Occipital lobe (tissue), 2 donors: ENCODE results near the gene EPG5. TPM values are rescaled to one million over a fixed set of nuclear protein-coding genes. Genes with fewer than 3 reads are reported as not detected.
A peak's percentile ranks its signal among the peaks of the same experiment; 100 is the strongest.
"Not testable (repeated sequence)": the region's sequence is repeated elsewhere in the genome, so short reads cannot be mapped to it uniquely, and the experiment has no call there.

Experiments used
- DNase-seq: peaks from one replicate; lab custom pipeline; 2025; lab: John Stamatoyannopoulos, UW
- total RNA-seq: library from RNA; depleted of rRNA; stranded (reverse); fragments of >200 nt; gene quantifications from one replicate; pipeline ENCODE4 v1.2.3, GENCODE V29; 2014

The EPG5 gene, protein sequence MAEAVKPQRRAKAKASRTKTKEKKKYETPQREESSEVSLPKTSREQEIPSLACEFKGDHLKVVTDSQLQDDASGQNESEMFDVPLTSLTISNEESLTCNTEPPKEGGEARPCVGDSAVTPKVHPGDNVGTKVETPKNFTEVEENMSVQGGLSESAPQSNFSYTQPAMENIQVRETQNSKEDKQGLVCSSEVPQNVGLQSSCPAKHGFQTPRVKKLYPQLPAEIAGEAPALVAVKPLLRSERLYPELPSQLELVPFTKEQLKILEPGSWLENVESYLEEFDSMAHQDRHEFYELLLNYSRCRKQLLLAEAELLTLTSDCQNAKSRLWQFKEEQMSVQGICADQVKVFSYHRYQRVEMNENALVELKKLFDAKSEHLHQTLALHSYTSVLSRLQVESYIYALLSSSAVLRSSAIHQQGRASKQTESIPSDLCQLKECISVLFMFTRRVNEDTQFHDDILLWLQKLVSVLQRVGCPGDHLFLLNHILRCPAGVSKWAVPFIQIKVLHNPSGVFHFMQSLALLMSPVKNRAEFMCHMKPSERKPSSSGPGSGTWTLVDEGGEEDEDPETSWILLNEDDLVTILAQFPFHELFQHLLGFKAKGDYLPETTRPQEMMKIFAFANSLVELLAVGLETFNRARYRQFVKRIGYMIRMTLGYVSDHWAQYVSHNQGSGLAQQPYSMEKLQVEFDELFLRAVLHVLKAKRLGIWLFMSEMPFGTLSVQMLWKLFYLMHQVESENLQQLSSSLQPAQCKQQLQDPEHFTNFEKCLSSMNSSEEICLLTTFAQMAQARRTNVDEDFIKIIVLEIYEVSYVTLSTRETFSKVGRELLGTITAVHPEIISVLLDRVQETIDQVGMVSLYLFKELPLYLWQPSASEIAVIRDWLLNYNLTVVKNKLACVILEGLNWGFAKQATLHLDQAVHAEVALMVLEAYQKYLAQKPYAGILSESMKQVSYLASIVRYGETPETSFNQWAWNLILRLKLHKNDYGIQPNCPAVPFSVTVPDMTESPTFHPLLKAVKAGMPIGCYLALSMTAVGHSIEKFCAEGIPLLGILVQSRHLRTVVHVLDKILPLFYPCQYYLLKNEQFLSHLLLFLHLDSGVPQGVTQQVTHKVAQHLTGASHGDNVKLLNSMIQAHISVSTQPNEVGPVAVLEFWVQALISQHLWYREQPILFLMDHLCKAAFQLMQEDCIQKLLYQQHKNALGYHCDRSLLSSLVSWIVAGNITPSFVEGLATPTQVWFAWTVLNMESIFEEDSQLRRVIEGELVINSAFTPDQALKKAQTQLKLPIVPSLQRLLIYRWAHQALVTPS (N-terminal part only)
- total RNA-seq = 35.2 TPM

DNA sequence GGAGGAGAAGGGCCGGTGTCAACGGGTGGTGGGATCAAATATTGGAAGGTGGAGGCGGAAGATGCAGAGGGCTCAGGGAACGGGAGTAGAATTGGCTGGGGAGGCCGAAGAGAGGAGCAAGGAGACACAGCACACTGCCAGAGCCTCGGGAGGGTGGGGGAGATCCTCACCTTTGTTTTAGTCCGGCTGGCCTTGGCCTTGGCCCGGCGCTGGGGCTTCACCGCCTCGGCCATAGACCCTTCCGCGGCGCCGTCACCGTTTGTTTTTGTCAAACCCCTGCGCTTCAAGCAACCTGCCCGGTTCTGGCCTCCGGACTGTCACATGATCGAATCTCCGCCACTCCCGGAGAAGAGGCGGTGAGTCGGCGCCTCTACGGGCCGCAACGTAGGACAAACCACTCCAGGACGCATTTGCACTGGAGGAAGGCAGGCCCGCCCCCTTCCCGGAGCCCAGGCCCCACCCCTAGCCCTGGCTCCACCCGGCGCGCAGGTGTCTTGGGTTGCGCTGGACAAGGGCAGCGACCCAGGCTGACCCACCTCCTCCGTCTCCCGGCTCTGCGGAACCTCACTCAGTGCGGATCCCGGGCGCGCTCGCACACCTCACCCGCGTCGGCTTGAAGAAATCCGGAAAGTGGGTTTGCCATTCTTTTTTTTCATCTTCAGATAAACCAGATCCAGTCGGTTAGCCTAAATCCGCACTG is at the start of gene EPG5:
EPG5 (minus strand) TSS at position 323 of the 700 bp plus-strand sequence; CDS start at position 233, 90 bp downstream.
- DNase-seq = peak; percentile 95

DNA sequence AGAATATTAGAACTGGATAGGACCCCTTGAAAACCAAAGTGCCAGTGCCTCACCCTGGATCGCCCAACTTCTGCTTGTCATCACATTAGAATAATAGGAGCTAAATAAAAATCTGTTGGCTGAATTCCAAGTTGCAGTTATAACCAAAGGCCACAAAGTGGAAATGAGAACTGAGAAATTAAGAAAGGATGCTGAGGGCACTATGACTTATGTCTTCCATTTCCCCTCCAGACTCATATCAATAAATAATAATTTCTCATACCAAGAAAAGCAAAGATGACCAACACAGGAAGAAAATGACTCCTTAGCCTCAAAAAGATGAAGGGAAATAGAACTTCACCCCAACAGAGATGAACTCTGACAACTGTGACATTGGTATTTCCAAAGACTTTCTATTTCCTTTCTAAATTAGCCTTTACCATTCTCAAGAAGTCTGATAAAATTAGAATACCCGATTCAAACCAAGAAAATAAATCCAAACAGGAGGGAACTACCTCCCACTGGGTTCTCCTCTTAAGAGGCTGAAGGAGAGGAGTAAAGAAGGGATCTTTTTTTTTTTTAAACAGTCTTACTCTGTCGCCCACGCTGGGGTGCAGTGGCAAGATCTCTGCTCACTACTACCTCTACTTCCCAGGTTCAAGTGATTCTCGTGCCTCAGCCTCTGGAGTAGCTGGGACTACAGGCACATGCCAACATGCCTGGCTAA is 46.5 kb upstream of the EPG5 start:
- DNase-seq = no peak

DNA sequence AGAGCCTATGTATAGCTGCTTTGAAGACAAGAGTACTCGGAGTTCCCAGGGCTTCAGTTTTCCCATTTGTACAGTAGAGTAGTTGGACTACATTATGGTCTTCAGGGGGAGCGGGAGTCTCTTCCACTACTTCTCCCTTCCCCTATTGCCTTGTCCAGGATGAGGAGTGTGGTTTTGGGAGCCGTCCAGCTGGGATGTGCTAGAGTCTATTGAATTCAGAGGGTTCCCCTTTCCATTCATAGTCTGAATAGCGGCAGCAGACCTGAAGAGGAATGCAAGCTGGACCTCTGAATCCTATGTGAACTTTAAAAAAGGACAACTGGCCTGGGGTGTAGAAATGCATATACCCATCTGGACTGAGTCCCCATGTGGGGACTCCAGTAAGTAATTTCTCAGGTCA is 43.5 kb upstream of the EPG5 start:
- no peak for DNase-seq

DNA sequence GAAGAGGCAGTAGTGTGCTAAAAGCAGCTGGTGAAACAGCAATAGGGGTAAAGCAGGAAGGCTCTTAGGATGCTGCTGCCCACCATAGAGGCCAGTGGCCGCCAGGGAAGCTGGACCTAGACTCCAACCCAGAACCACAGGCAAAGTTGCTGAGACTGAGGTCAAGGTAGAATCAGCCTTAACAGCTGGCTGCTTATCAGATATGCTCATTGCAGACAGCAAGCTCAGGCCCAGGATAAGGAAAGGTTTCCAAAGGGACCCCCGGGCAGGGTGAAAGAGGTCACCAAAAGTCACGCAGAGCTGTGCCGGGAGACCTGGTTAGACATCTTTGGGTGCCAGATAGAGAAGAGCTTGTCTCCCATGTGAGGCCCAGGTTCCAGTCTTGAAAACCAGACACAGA is 42.9 kb upstream of the EPG5 start:
- no peak for DNase-seq

DNA sequence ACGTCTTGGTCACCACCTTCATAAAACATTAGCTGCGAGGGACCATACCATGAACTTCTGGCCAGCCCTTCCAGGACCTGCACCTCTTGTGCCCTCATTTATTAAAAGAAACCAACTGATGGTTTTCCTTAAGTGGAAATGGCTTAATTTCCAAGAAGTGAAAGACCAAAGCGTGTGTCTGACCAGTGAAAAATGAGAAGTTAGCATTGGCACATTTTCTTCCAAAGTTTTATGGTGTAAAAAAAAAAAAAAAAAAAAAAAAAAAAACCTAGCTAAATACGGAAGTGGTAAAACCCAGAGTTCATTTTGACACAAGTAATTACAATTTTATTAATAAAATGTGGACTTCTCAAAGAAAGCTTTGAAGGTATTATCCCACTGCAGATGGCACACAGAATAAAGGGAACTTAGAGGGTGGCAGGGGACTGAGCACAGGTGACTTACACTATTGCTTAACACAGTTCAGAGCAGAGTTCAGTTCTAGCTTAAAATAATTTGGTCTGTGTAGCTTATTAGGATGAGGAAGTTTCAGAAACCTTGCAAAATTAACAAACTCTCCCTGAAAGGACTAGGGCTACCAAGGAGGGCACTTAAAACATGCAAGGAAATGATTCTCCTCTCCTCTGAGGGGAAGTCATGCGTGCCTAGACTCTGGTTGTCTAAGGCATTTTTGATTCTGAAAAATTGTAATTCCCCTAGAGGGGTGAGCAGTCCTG is 42.2 kb upstream of the EPG5 start:
- DNase-seq = no peak

DNA sequence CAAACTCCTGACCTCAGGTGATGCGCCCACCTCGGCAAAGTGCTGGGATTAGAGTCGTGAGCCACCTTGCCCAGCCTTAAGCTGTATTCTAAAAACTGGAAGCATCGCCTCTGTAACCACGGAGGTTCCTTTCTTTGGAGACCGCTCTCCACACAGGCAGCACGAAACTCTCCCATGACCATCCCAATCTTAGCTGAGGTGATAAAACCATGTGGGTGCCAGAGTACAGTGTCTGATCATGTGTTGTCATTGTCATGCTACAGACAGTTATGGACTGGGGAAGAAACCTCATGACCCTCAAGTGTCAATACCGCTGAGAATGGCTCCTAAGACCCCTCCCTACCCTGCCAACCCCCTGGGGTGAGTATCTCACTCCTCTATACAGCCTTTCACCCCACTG is 41.4 kb upstream of the EPG5 start:
- DNase-seq = no peak

DNA sequence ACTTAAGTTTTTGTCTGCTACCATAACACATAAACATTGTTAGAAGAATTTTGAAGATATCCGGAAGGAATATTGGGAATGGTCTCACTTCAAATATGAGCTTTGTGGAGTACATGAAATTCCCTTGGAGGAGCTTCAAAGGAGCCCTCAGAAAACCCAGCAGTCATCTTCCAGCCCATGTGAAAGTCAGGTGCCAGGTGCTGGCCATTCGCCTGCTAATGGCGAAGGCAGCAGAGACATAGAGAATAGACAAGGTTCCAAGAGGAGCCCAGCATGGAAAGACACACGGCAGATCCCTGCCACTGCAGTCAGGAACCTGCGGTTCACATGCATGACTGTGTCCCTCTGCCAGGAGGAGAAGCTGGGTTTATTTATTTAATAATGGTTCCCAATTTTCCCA is 40.0 kb upstream of the EPG5 start:
- DNase-seq = no peak

DNA sequence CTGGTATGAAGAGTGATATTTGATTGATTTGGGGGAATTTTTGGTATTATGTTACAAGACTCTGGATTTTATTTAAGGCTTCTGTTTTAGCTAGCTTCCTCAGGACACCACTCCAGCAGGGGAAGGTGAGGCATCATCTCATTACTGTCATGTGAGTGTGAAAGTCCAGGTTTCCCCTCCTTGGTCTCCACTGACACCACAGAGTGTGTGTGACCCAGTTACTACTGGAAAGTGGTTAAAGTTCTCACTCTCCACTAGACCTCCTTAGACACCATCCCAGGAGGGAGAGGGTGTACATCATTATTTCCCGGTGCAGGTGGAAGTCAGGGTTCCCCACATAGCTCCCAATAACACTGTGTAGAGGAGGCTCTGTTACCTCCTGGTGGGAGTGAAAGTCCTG is 35.8 kb upstream of the EPG5 start:
- DNase-seq = no peak

DNA sequence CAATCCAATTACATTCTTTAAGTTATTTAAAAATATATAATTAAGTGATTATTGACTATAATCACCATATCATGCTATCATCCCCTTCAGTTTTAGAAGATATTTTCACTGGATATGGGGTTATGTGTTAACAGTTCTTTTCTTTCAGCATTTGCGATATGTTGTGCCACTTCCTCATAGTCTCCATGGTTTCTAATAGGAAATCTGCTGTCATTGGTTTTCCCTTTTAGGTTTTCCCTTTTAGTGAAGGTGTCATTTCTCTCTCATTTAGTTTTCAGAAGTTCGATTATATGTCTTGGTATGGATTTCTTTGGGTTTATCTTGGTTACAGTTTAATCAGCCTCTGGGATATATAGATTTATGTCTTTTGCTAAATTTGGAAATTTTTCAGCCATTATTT is 34.8 kb upstream of the EPG5 start:
- no peak for DNase-seq

DNA sequence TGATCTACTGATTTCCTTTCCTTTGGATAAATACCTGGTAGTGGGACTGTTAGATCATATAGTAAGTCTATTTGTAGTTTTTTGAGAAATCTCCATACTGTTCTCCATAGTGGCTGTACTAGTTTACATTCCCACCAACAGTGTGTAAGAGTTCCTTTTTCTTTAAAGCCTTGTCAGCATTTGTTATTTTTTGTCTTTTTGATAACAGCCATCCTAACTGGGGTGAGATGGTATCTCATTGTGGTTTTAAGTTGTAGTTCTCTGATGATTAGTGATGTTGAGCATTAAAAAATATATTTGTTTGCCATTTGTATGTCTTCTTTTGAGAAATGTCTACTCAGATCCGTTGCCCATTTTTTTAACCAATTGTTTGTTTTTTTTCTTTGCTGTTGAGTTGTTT is 33.9 kb upstream of the EPG5 start:
- DNase-seq = no peak

DNA sequence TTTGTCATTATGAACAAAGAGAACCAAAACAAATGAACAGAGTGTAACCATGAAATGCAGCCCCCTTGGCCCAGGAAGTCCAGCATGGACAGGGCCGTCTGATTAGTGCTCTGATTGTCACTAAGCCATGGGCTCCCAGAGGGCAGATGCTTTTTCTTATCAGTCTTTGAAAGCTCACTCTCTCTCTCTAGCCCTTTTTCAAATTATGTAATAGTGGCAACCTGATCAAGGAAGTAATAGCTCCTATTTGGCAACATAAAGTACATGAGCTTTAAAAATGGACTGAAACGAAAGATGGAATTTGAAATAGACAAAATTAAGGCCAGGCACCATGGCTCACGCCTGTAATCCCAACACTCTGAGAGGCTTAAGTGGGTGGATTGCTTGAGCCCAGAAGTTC is 32.4 kb upstream of the EPG5 start:
- no peak for DNase-seq

DNA sequence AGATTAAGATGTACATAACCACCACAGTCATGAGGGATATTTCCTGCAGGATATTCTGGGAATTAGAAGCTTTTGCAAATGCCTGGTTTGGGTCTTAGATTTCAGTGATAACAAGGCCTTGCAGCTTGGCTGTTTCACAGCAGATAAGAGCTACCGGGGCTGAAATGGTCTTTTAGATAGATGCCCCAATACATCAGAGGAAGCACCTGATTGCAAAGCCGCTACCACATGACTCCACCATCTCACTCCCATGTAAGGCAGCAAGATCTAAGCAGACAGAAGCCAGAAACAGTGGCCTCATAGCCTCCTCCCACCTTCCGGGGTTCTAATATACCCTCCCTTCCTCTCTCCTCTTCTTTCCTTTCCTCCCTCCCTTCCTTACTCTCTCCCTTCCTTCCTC is 31.1 kb upstream of the EPG5 start:
- DNase-seq = no peak

DNA sequence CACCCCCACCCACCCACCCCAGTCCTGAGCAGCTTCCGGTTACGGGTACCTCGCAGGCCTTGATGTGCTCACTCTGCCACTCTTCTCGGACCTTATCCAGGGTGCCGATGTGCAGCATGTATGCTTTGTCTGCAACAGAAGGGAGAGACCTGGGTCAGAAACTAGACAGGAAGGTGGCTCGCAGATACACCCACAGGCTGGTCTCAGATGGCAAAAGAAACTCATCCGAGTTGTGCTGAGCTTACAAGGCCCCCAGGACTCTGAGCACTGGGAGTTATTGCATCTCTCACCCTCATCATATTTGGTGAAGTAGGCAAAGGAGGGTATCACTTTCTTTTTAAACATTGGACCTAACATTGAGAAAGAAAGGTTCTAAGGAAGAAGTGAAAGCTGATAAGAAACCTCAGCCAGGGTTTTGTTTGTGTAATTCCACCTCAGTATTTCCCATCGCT is 30.6 kb upstream of the EPG5 start:
- no peak for DNase-seq

DNA sequence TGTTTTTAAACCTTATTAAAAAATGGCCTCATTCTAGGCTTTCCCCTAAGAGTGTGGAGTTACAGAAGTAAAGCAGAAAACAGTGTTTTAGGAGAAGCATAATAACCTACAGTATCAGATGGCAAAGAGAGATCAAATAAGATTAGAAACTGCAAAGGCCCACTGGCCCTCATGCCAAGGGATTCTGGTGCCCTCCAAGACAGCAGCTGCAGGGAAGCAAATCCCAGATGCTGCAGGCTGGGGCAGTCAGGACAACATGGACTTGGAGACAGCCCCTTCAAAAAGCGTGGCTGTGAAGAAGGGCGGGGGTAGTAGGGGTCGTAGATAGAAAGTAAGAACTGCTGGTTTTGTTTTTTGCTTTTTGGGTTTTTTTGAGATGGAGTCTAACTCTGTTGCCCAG is 28.3 kb upstream of the EPG5 start:
- DNase-seq = no peak

DNA sequence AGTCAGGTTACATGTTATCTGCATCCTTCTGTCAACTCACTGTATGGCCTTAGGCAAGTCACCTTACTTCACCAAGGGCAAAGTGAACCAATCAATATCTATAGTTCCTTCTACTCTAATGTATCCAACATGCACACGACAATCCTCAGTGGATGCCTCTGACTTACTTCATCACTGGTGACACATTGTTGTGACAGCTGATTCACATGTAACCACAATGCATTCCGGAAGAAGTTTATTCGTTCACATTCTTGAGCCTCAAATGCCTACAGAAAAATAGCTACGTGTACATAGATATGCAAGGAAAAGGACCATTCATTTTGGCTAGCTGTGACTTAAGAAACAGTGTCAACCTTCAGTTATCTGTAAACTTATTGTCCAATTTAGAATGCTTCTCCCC is 26.3 kb upstream of the EPG5 start:
- no peak for DNase-seq

DNA sequence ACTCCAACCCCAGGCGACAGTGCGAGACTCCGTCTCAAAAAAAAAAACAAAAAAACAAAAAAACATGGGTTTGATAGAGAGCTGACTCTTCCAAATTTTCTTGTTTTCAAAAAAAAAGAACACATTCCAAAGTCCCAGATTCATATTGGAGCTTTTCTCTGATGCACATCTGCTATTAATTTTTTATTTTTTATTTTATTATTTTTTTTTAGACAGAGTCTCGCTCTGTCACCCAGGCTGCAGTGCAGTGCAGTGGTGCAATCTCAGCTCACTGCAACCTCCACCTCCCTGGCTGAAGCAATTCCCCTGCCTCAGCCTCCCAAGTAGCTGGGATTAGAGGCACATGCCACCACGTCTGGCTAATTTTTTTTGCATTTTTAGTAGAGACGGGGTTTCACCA is 25.4 kb upstream of the EPG5 start:
- DNase-seq = not testable (repeated sequence)

DNA sequence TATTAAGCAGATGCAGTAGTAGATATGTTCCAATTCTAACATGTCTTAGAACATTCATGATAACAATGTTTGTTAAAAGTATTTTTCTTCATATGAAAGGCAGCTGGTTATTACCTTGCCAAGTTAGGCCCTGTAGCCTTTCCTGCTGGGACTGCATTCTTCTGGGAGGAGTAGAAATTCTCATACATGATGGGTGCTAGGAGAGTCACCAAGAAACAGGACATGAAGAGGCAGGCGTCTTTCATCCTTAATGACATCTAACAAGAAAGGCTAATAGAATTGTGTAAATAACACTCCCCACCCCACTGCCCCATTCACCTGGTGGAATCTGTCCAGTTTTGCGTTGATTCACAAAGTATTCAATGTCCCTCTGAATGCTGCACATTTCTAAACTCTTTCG is 24.7 kb upstream of the EPG5 start:
- DNase-seq = no peak

DNA sequence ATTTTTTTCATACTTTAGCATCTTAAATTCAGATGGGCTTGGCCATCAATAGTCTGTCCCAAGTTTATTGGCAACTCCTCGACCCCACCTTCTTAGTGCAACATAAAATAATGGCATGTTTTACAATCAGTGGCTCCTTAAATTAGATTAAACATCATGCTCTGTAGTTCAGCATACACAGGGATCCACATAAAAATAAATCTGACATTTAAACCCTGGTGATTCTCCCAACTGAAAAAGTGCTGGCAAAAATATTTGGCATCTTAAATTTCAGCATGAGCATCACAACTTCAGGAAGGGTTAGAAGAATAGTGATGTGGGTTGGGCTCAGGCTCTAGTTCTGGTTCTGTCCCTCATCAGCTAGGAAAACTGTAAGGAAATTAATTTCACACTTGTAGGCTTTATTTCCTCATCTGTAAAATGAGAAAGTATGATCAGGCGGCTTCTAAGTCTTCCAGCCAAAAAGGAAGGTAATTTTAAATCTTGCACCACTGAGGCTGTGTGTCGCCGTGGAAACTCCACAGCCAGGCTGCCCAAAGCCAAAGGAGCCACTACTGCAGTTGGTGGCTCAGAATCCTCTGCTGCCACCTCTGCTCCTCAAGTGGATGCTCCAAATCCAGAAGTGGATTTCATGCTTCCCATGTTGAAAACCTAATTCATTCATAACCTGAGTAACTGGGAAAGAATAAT is 17.6 kb upstream of the EPG5 start:
- no peak for DNase-seq

DNA sequence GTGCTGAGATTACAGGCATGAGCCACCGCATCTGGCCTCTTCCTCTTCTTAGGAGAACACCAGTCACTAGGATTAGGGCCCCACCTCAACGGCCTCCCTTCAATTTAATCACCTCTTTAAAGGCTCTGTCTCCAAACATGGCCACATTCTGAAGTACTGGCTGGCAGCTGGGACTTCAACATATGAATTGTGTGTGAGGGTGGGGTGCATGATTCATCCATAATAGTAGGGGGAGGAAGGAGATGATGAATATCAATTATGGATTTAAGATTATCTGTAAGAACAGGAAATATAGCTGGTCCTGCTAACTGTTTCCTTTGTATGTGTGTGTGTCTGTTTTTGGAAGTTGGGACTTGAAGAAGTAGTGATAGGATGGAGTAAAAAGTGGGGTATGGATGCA is 14.7 kb upstream of the EPG5 start:
- DNase-seq = no peak
